ENCODE measurements around the gene RNASE1.
"Not testable (repeated sequence)": the region's sequence is repeated elsewhere in the genome, so short reads cannot be mapped to it uniquely, and the experiment has no call there.

Gene RNASE1

DNA sequence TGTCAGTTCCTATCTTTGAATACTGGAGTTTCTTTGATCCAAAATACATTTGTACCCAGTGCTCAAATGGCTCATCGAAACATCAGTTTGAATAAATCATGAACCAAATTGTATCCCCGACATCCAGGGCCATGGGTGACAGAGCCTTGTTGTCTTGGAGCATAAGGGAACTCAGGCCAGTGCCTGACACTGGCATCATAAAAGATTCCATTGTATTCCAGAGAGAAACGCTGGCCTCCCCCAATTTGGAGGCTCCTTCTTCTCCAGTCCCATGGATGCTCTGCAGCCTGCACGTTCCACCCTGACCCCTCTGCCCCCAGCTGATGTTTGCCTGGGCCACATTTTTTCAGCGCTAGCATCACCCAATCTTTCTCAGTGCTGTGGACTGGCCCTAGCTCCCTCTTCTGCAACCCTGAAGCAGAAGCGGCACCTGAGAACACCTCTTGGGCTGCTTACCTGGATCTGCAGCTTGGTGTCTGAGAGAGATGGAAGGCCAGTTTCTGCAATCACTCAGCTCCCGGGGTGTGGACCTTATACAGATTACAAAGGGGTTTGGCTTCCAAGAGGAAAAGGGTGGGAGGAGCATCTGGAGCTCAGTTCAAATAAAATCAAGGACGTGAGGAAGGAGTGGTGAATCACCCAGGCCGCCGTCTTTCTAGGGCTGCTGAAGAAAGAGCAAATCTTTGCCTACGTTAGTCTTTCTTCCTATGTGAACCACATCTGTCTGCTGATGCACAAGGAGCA, at the start of gene RNASE1:
Gene RNASE1, minus strand, starts transcription at position 504 of the 744 bp plus-strand sequence. CDS start 776 bp downstream, outside the sequence.
- Mint-ChIP-seq H3K9me3 (no peaks in the 10 kb centered on the region), H3K27ac (ENCODE audit: low read depth) (no peak within 1 kb of the TSS), H3K4me1 (peaks cover 8% of the 10 kb centered on the region), H3K27me3 (peaks cover 58% of the 10 kb centered on the region), H3K4me3 (no peak within 1 kb of the TSS), H3K36me3 (ENCODE audit: insufficient read depth) (no peaks in the 10 kb centered on the region)
- DNase-seq (ENCODE audit: low spot score in 2 of 2) (no peak), ATAC-seq (replicated peaks; ENCODE audit: extremely low read depth, poor library complexity, severe bottlenecking) (no peak)

DNA sequence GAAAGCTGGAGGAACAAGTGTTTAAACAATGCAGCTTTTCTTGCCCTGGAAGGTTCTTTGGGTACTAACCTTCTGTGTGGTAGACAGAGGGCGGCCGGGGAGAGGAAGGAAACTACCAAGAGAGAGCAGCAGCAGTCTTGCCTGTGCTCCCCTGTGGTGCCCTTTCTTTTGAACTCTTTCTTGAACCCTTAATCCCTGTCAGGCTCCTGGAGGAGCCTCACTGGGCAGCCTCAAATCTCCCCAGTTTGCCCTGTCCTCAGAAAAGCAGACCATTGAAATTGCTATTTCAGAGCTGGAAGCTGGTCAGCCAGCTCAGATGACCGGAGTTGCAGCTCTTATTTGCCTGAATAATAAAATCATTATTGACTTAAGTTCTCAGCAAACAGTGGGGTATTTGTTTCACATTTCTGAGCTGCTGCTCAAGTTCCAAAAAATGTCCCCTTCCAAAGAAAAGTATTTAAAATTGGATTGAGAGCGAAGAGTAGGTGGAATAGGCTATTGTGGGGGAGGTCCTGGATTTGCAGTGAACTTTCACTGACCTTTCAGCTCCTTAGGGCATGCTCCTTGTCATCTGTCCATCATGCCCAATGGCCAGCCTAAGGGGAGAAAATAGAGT, 46.4 kb upstream of the RNASE1 start:
- H3K27me3 Mint-ChIP-seq: peaks cover 19% of the 10 kb centered on the region
- H3K4me1 Mint-ChIP-seq: peaks cover 4% of the 10 kb centered on the region
- no peak overlapping the region for H3K27ac Mint-ChIP-seq (ENCODE audit: low read depth)

DNA sequence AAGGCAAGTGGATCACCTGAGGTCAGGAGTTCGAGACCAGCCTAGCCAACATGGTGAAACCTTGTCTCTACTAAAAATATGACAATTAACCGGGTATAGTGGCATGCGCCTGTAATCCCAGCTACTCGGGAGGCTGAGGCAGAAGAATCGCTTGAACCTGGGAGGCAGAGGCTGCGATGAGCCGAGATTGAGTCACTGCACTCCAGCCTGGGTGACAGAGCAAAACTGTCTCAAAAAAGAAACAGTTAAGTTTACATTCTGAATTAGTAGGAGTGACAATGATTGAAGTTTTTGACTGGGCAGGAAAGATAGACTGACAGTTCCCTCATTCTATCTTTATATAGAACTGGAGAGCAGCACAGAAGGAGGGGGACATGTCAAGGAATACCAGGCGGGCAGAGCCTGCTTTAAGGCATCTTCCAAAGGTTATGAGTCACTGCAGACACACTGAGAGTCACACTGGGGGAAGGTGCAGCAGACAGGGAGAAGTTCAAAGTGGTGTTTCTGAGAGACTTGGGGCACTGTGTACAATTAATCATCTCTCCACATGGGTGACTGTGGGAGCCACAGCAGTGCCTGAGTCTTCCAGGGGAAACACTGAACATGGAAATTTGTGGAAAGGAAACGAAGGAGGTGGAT, 45.8 kb upstream of the RNASE1 start:
- Mint-ChIP-seq H3K27ac (ENCODE audit: low read depth) (no peak overlapping the region), H3K27me3 (peaks cover 19% of the 10 kb centered on the region), H3K4me1 (peaks cover 4% of the 10 kb centered on the region), H3K9me3 (no peaks in the 10 kb centered on the region), H3K4me3 (no peak overlapping the region), H3K36me3 (ENCODE audit: insufficient read depth) (no peaks in the 10 kb centered on the region)
- ATAC-seq (replicated peaks; ENCODE audit: extremely low read depth, poor library complexity, severe bottlenecking) (no peak), DNase-seq (ENCODE audit: low spot score in 2 of 2) (no peak)

More for the DNA sequence above, 46.4 kb upstream of the RNASE1 start:
- H3K4me3 Mint-ChIP-seq: no peak overlapping the region
- no peaks in the 10 kb centered on the region for H3K9me3 Mint-ChIP-seq
- no peak for DNase-seq (ENCODE audit: low spot score in 2 of 2)
- H3K36me3 Mint-ChIP-seq (ENCODE audit: insufficient read depth): no peaks in the 10 kb centered on the region
- no peak for ATAC-seq (replicated peaks; ENCODE audit: extremely low read depth, poor library complexity, severe bottlenecking)

DNA sequence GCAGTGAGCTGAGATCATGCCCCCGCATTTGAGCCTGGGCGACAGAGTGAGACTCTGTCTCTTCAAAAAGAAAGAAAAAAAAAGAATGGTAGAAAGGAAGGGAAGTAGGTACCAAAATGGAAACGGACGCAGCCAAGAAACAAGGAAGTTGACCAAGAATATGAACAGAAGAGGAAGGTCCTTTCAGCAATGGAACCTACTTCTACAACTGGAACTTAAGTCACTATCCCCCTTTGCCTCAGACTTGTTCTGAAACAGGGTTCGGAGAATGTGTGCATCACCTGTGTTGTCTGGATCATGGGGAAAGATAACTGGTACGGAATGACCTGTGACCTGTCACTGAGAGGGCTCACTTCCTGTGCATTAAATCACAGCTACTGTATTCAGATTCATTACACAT, 43.9 kb upstream of the RNASE1 start:
- ATAC-seq (replicated peaks; ENCODE audit: extremely low read depth, poor library complexity, severe bottlenecking) (no peak), DNase-seq (ENCODE audit: low spot score in 2 of 2) (no peak)
- Mint-ChIP-seq H3K4me1 (peaks cover 4% of the 10 kb centered on the region), H3K9me3 (no peaks in the 10 kb centered on the region), H3K4me3 (no peak overlapping the region), H3K27ac (ENCODE audit: low read depth) (no peak overlapping the region), H3K27me3 (peaks cover 22% of the 10 kb centered on the region), H3K36me3 (ENCODE audit: insufficient read depth) (no peaks in the 10 kb centered on the region)

DNA sequence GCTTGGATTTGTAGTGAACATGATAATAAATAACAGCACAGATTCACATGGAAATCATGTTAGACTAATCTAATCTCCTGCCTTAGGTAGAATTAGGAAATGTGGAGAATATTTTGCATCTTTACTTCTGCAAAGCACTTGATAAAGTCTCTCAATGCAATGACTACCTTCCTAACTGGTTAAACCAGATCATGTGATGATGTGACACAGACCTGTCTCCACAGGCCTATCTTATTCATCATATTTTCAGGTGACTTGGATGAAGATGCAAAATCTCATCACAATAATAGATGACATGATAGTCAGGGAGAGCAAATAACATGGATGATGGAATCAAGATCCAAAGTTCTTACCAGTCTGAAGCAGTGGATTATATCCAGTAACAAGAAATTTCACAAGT, 38.5 kb upstream of the RNASE1 start:
- Mint-ChIP-seq H3K4me1 (no peaks in the 10 kb centered on the region), H3K9me3 (no peaks in the 10 kb centered on the region), H3K27ac (ENCODE audit: low read depth) (no peak overlapping the region), H3K27me3 (peaks cover 18% of the 10 kb centered on the region), H3K36me3 (ENCODE audit: insufficient read depth) (no peaks in the 10 kb centered on the region), H3K4me3 (no peak overlapping the region)
- no peak for DNase-seq (ENCODE audit: low spot score in 2 of 2)
- ATAC-seq (replicated peaks; ENCODE audit: extremely low read depth, poor library complexity, severe bottlenecking): no peak

DNA sequence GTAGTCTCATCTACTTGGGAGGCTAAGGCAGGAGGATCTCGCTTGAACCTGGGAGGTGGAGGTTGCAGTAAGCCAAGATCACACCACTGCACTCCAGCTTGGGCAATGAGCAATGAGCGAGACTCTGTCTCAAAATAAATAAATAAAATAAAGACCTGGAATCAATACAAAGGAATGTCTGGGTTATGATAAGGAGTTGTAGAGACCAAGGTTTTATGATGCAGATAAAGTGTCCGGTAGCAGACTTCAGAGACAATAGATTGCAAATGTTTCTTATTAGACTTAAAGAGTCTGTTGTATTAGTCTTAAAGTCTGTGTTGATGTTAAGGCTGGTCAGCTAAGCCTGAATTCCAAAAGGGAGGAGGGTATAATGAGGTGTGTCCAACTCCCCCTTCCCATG, 35.2 kb upstream of the RNASE1 start:
- DNase-seq (ENCODE audit: low spot score in 2 of 2) (no peak), ATAC-seq (replicated peaks; ENCODE audit: extremely low read depth, poor library complexity, severe bottlenecking) (no peak)
- Mint-ChIP-seq H3K36me3 (ENCODE audit: insufficient read depth) (no peaks in the 10 kb centered on the region), H3K4me1 (no peaks in the 10 kb centered on the region), H3K27me3 (peaks cover 18% of the 10 kb centered on the region), H3K9me3 (no peaks in the 10 kb centered on the region), H3K4me3 (no peak overlapping the region), H3K27ac (ENCODE audit: low read depth) (no peak overlapping the region)

DNA sequence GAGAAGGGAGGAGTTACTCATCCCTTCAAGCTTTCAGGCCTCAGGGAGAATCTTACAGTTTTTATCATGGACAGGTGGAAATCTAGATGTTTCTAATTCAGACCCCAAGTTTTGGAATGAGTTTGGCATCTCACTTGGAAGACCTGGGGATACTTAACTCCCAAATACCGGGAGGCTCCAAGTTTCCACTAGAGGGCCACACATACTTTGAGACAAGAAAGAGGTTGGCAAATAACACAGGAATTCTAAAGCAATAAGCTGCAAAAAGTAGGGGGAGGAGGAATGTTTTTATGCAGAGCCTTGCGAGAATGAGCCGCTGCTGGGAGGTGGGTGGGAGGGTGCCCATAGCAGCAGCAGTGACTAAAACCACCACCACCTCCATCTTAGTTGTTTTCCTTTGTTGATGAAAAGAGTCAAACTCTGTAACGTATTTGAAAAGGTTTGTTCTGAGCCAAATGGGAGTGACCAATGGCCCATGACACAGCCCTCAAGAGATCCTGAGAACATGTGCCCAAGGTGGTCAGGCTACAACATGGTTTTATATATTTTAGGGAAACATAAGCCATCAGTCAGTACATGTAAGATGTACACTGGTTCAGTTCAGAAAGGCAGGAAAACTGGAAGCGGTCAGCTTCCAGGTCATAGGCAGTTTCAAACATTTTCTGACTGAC, 34.2 kb upstream of the RNASE1 start:
- no peak for DNase-seq (ENCODE audit: low spot score in 2 of 2)
- Mint-ChIP-seq H3K4me3 (no peak overlapping the region), H3K4me1 (no peaks in the 10 kb centered on the region), H3K27me3 (peaks cover 11% of the 10 kb centered on the region), H3K36me3 (ENCODE audit: insufficient read depth) (no peaks in the 10 kb centered on the region), H3K27ac (ENCODE audit: low read depth) (no peak overlapping the region), H3K9me3 (no peaks in the 10 kb centered on the region)
- no peak for ATAC-seq (replicated peaks; ENCODE audit: extremely low read depth, poor library complexity, severe bottlenecking)

DNA sequence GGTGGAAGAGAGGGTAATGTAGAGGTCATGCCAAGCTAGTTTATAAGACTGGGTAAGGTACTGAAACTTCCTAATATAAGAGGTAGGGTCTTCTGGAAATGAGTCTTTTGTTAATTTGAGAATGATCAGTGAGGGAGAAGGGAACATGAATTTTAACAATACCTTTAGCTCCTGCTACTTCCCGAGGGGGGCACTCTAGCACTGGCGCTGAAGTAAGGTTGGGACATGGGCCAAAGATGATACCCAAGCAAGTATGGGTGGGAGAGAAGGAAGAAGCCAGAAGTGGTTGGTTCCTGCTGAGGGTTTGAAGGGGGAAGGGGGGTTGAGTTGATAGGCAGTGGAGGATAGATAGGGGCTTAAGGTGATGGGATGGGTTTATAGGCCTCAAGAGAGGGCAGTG, 32.3 kb upstream of the RNASE1 start:
- no peaks in the 10 kb centered on the region for H3K27me3 Mint-ChIP-seq
- H3K9me3 Mint-ChIP-seq: no peaks in the 10 kb centered on the region
- H3K27ac Mint-ChIP-seq (ENCODE audit: low read depth): no peak overlapping the region
- H3K4me3 Mint-ChIP-seq: no peak overlapping the region
- no peaks in the 10 kb centered on the region for H3K4me1 Mint-ChIP-seq
- DNase-seq (ENCODE audit: low spot score in 2 of 2) (no peak), ATAC-seq (replicated peaks; ENCODE audit: extremely low read depth, poor library complexity, severe bottlenecking) (no peak)
- no peaks in the 10 kb centered on the region for H3K36me3 Mint-ChIP-seq (ENCODE audit: insufficient read depth)

DNA sequence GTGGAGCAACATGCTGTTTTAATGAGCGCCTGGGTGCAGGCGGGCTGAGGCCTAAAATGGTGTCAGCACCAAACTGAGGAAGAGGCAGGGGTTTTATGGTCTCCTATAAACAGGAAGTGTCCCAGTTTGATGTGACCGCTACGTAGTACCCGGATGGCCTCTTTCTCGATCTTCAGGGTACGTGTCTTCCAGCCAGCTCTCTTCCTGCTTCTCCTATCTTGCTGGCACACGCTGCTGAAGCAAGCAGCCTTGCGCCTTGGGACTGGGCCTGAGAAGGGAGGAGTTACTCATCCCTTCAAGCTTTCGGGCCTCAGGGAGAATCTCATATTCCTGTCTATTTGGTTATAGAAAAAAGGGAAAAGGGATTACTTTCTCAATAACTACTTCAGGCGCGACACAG, 28.2 kb upstream of the RNASE1 start:
- peaks cover 7% of the 10 kb centered on the region for H3K27me3 Mint-ChIP-seq
- H3K4me3 Mint-ChIP-seq: no peak overlapping the region
- H3K4me1 Mint-ChIP-seq: no peaks in the 10 kb centered on the region
- H3K9me3 Mint-ChIP-seq: peaks cover 5% of the 10 kb centered on the region
- DNase-seq (ENCODE audit: low spot score in 2 of 2) (no peak), ATAC-seq (replicated peaks; ENCODE audit: extremely low read depth, poor library complexity, severe bottlenecking) (no peak)
- H3K36me3 Mint-ChIP-seq (ENCODE audit: insufficient read depth): no peaks in the 10 kb centered on the region
- no peak overlapping the region for H3K27ac Mint-ChIP-seq (ENCODE audit: low read depth)

DNA sequence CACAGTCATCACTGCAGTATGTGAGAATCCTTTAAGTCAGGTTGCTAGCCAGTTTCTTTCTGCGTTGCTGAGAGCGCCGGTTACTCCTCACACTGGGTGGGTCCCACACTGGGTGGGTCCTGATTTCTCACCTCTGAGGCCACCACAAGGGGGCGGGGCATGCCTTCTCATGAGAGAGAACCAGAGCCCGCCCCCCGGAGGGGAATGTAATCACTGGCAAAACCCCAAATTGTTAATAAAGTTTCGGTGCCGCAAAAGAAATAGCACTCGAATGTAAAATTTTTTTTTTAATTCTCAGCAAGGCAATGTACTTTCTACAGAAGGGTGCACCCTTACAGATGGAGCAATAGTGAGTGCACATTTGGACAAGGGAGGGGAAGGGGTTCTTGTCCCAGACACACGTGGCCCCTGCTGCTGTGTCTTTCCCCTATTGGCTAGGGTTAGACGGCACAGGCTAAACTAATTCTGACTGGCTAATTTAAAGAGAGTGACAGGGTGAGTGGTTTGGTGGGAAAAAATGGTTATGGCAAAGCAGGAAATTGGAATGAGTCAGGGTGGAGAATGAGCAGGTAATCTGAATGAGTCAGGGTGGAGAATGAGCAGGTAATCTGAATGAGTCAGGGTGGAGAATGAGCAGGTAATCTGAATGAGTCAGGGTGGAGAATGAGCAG, 25.5 kb upstream of the RNASE1 start:
- not testable (repeated sequence) for H3K4me1 Mint-ChIP-seq; H3K4me3 Mint-ChIP-seq; H3K9me3 Mint-ChIP-seq; ATAC-seq (replicated peaks; ENCODE audit: extremely low read depth, poor library complexity, severe bottlenecking); DNase-seq (ENCODE audit: low spot score in 2 of 2); H3K27ac Mint-ChIP-seq (ENCODE audit: low read depth); H3K36me3 Mint-ChIP-seq (ENCODE audit: insufficient read depth)
- H3K27me3 Mint-ChIP-seq: peaks cover 18% of the 10 kb centered on the region

DNA sequence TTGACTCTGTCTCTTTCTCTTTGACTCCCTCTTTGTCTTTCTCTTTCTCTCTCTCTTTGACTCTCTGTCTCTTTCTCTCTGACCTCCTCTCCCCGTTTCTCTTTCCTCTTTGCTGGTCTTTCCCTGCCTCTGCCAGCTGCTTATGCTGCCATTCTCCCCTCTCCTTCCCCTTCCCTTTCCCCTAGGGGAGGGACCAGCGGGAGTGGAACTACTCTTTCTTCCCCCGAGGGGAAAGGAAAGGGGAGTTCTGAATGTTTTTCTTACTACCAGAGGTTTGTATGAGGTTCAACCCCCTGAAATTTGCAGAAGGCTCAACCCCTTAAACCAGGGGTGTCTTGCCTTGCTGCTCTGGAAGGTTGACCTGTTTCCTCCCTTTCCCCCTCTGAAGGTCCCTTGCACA, 24.7 kb upstream of the RNASE1 start:
- no peak overlapping the region for H3K4me3 Mint-ChIP-seq
- no peak for ATAC-seq (replicated peaks; ENCODE audit: extremely low read depth, poor library complexity, severe bottlenecking)
- no peaks in the 10 kb centered on the region for H3K36me3 Mint-ChIP-seq (ENCODE audit: insufficient read depth)
- peaks cover 5% of the 10 kb centered on the region for H3K9me3 Mint-ChIP-seq
- peaks cover 18% of the 10 kb centered on the region for H3K27me3 Mint-ChIP-seq
- H3K27ac Mint-ChIP-seq (ENCODE audit: low read depth): no peak overlapping the region
- no peak for DNase-seq (ENCODE audit: low spot score in 2 of 2)
- H3K4me1 Mint-ChIP-seq: no peaks in the 10 kb centered on the region

DNA sequence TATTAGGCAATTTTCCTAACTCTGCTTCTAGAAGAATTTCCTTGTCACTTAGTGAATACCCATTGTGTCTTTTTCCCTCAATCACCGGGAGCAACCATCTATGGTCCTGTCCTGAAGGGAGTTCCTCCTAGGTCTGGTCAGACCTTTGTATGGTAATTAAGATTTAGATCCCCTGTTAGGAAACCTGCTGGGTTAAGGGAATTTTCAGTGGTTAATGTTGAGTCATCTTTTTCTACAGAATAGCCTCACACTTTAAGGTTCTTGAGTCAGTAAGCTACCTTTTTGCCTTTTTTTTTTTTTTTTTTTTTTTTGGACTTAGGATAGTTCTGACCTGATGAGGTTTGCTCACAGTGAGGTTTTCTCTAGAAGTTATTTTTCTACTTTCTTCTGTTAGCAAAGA, 24.0 kb upstream of the RNASE1 start:
- H3K27ac Mint-ChIP-seq (ENCODE audit: low read depth); H3K9me3 Mint-ChIP-seq; H3K4me1 Mint-ChIP-seq; DNase-seq (ENCODE audit: low spot score in 2 of 2); ATAC-seq (replicated peaks; ENCODE audit: extremely low read depth, poor library complexity, severe bottlenecking); H3K36me3 Mint-ChIP-seq (ENCODE audit: insufficient read depth); H3K4me3 Mint-ChIP-seq: not testable (repeated sequence)
- H3K27me3 Mint-ChIP-seq: peaks cover 24% of the 10 kb centered on the region
